ENCODE data around the gene DMC1. TPM values are rescaled to one million over a fixed set of nuclear protein-coding genes. Genes with fewer than 3 reads are reported as not detected.
"Not testable (repeated sequence)": the region's sequence is repeated elsewhere in the genome, so short reads cannot be mapped to it uniquely, and the experiment has no call there.

DMC1 gene, protein sequence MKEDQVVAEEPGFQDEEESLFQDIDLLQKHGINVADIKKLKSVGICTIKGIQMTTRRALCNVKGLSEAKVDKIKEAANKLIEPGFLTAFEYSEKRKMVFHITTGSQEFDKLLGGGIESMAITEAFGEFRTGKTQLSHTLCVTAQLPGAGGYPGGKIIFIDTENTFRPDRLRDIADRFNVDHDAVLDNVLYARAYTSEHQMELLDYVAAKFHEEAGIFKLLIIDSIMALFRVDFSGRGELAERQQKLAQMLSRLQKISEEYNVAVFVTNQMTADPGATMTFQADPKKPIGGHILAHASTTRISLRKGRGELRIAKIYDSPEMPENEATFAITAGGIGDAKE
- 1 to 10 TPM in 3 of 8 experiments, under 1 TPM in 5; 0.15 to 7.4 (median 0.67) TPM for total RNA-seq

DNA sequence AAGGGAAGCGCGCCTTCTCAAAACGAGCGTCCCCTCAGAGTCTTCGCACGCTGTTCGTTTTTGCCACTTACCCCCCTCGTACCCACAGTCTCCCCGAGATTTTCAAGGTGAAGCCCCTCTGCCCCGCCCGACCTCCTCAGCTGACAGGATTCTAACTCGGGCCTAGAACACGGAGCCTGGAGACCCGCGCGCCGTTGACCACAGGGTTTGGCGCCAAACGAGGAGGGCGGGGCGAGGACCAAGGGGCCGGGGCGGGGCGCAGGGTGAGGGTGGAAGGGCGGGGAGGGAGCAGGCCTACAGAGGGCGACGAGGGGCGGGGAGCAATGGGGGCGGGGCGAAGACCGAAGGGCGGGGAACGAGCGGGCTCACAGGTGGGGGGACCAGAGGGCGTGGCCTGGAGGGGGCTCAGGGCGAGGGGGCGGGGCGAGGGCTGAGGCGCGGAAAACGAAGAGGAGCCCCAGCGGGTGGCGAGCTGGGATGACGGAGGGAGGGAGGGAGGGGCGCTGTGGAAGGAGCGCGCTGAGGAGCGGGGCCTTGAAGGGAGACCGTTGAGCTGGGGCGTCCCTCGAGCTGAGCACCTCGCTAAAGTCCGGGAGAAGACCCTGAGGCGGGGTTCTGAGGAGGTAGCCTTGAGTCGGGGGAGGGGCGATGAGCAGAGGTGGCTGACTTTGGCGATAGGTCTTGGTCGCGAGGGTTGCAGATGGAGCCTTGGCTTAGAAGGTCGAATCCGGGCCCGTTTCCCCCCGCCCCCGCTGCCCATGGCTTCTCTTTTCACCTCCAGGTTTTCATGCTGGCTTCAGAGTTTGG lies at the start of gene DMC1:
Gene DMC1 (minus strand): TSS at position 212 of the 807 bp plus-strand sequence. CDS start 1,927 bp downstream, outside the sequence.
- in situ Hi-C loops (cut with MboI; ENCODE audit: low pct_unique_long_range_greater_than_20kb in 2 of 9, low sequenced_read_pairs in 9 of 9, unreplicated experiment in 9 of 9): loop anchor here in 3 of 9 experiments (25.0 kb wide), 1 partner anchor 508 kb away; the partner anchor contains the start of gene PICK1 (in 3 of the 3)
- WGBS, 10 experiments: 0 to 4% (median 1%) methylated on average over 1 to 15 of the region's 64 CpGs; no CpG with 5 or more reads in 7 of the 10 experiments
- peak; percentile 77 to 89 (median 83) for ATAC-seq (replicated peaks in 6 of 8)
- Histone ChIP-seq H3K4me3 (peak within 1 kb of the TSS; percentile 50 to 65 (median 53)), H3K27ac (no peak within 1 kb of the TSS), H3K4me1 (replicated peaks in 1 of 2) (peaks cover 8 to 11% of the 10 kb centered on the region in 2 donors)

DNA sequence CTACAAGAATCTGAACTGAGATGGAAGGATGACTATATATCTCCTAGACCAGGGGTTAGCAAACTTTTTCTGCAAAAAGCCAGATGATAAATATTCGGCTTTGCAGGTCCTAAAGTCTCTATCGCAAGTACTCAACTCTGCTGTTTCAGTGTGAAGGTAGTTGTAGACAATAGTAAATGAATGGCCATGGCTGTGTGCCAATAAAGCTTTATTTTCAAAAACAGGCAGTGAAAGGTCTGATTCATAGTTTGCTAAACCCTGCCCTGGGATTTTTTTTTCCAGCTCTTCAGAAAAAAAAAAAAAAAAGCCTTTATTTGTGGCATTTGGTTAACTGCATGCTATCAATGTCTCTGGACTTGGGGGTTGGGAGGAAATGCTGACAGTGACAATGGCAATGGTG lies 48.7 kb upstream of the DMC1 start:
- in situ Hi-C loops (cut with MboI; ENCODE audit: low pct_unique_long_range_greater_than_20kb in 2 of 9, low sequenced_read_pairs in 9 of 9, unreplicated experiment in 9 of 9): no loop called here
- ATAC-seq (replicated peaks in 6 of 8): peak in 1 of 8 experiments; percentile 11
- H3K4me3 ChIP-seq: no peak overlapping the region
- 33 to 100% (median 95%) methylated on average over 1 to 2 of the region's 2 CpGs; no CpG with 5 or more reads in 1 of the 10 experiments for WGBS, 10 experiments
- H3K27ac ChIP-seq: no peak overlapping the region
- H3K4me1 ChIP-seq (replicated peaks in 1 of 2): peaks cover 7 to 11% of the 10 kb centered on the region in 2 donors

DNA sequence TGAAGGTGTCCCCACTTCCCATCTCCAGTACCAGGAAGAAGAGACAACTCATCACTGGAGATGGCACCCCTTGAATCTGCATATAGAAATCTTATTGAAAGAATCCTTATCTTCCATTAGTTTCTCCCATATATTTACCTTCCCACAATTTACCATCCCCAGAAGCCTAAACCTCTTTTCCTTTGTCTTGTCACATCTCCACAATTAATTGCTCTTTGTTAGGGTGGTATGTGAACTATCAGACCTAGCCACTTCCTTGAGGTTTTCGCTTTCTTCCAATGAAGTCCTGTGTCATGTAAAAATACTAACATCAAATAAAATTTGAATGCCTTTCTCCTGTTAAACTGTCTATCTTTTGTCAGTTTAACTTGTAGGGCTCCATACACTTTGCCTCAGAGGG lies 48.3 kb upstream of the DMC1 start:
- Histone ChIP-seq H3K27ac (no peak overlapping the region), H3K4me1 (replicated peaks in 1 of 2) (peaks cover 7 to 11% of the 10 kb centered on the region in 2 donors), H3K4me3 (no peak overlapping the region)
- ATAC-seq (replicated peaks in 6 of 8): peak in 1 of 8 experiments; percentile 29
- in situ Hi-C loops (cut with MboI; ENCODE audit: low pct_unique_long_range_greater_than_20kb in 2 of 9, low sequenced_read_pairs in 9 of 9, unreplicated experiment in 9 of 9): no loop called here
- 82 to 100% (median 92%) methylated on average over 1 of the region's 1 CpG; no CpG with 5 or more reads in 6 of the 10 experiments for WGBS, 10 experiments

DNA sequence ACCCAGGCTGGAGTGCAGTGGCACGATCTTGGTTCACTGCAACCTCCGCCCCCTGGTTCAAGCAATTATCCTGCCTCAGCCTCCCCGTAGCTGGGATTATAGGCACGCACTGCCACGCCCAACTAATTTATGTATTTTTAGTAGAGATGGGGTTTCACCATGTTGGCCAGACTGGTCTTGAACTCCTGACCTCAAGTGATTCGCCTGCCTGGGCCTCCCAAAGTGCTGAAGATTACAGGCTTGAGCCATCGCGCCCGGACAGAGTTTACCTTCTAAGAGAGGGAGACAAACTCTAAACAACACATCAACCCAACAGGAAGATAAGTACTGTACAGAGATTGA lies 45.1 kb upstream of the DMC1 start:
- H3K27ac ChIP-seq: peak overlapping the region in 1 of 2 donors; percentile 37
- in situ Hi-C loops (cut with MboI; ENCODE audit: low pct_unique_long_range_greater_than_20kb in 2 of 9, low sequenced_read_pairs in 9 of 9, unreplicated experiment in 9 of 9); H3K4me3 ChIP-seq: not testable (repeated sequence)
- peak in 2 of 8 experiments; percentile 7 to 55 for ATAC-seq (replicated peaks in 6 of 8)
- H3K4me1 ChIP-seq (replicated peaks in 1 of 2): peaks cover 7 to 11% of the 10 kb centered on the region in 2 donors
- WGBS, 10 experiments: 53 to 90% (median 83%) methylated on average over 1 to 8 of the region's 9 CpGs; no CpG with 5 or more reads in 3 of the 10 experiments

DNA sequence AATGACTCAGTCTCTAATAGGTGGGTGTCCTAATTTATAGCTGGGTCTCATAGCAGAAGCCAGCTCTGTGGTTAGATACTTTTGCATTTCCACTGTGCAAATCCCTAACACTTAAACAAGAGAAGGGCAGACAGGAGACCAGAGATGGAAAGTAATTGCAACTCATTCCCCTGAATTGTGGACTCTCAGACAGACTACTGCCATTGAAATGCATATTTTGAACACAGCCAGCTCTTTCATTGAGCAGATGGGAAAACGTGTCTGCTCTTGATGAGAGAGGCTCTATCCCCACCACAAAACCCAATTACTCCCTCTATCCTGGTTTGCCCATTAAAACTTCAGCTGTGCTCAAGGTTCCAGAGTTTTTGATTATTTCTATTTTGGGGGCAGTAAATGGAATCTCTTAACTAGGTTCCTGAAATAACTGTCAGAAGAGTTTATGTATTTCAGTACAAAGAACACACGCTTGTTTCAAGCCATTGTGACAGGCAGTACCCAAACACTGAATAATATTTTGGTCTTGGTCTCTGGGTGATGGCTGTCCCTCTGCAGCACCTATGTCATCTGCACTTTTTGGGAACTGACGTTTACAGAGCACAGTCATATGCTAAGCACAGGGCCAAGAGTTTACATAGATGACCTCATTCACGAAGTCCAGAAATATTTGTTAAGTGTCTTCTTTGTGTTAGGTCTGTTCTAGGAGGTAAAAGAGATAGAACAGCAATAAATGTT lies 44.5 kb upstream of the DMC1 start:
- in situ Hi-C loops (cut with MboI; ENCODE audit: low pct_unique_long_range_greater_than_20kb in 2 of 9, low sequenced_read_pairs in 9 of 9, unreplicated experiment in 9 of 9): no loop called here
- peak overlapping the region in 1 of 2 donors; percentile 36 for H3K27ac ChIP-seq
- no peak overlapping the region for H3K4me3 ChIP-seq
- peaks cover 7 to 11% of the 10 kb centered on the region in 2 donors for H3K4me1 ChIP-seq (replicated peaks in 1 of 2)
- peak in 7 of 8 experiments; percentile 13 to 97 (median 71) for ATAC-seq (replicated peaks in 6 of 8)
- 17 to 100% (median 50%) methylated on average over 1 to 4 of the region's 4 CpGs; no CpG with 5 or more reads in 1 of the 10 experiments for WGBS, 10 experiments

DNA sequence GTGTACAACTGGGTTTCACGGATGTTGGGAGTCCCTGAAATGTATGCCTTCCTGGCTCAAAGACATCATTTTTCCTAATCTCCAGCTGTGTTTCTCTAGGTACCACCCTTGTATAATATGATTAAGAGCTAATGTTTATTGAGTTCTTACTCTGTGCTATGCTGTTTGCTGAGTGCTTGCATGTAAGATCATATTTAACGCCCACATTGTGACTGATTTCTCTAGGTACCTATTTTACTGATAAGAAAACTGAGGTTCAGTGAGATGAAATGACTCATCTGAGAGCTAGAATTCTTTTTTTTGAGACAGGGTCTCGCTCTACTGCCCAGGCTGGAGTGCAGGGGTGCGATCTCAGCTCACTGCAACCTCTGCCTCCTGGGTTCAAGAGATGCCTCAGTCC lies 43.6 kb upstream of the DMC1 start:
- H3K27ac ChIP-seq: no peak overlapping the region
- no peak overlapping the region for H3K4me3 ChIP-seq
- no peak for ATAC-seq (replicated peaks in 6 of 8)
- in situ Hi-C loops (cut with MboI; ENCODE audit: low pct_unique_long_range_greater_than_20kb in 2 of 9, low sequenced_read_pairs in 9 of 9, unreplicated experiment in 9 of 9): no loop called here
- WGBS, 10 experiments: 50 to 100% (median 95%) methylated on average over 1 to 2 of the region's 4 CpGs; no CpG with 5 or more reads in 2 of the 10 experiments
- peaks cover 7 to 11% of the 10 kb centered on the region in 2 donors for H3K4me1 ChIP-seq (replicated peaks in 1 of 2)

DNA sequence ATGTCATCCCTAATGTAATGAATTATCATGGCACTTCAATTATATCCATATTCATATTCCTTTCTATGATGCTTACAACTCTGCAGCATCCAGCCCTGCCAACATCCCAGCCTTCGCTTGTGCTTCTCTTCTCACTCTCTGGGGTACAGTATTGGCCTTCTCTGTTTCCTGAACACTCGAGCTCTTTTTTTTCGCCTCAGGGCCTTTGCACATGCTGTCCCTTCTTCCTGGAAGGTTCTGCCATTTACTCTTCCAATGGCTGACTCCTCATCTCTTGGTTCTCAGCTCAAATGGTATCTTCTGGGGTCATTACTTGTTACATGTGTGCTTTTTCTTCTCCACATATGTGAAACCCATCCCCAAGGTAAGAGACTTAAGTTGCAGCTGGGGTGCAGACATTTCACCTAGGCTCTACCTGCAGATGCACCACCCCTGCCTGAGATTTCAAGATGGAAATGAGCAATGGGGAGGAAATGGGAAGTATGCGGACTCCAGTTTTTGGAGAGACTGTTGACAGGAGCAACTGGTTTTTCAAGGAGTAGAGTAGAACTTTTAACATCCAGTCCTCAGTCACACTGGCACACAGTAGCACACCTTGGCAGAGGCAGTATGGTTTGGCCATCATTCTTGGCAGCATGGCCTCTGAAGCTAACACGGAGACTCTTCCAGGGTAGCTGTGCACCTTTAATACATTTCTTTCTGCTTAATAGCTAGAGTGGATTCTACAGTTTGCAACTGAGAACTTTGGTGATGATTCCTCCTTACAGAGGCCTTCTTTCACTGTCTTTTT lies 42.4 kb upstream of the DMC1 start:
- WGBS, 10 experiments: 42 to 100% (median 90%) methylated on average over 2 to 5 of the region's 5 CpGs; no CpG with 5 or more reads in 1 of the 10 experiments

DNA sequence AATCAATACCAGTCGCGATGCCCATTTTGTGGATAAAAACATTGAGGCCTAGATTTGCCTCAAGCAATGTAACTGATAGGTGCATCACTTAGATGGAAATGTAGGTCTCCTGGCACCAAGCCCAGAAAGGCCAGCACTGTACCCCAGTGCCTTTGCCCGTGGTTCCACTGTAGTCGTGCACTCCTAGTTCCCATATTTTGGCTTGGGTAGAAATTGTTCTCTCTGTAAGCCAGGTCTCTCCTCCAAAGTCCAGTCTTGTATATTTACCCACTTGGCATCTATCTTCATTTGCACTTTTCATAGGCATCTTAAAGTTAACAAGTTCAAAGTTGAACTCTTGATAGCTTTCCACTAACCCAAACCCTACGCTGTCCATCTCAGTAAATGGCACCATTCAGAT lies 41.6 kb upstream of the DMC1 start:
- WGBS, 10 experiments: 60 to 100% (median 100%) methylated on average over 1 to 5 of the region's 5 CpGs; no CpG with 5 or more reads in 1 of the 10 experiments
- in situ Hi-C loops (cut with MboI; ENCODE audit: low pct_unique_long_range_greater_than_20kb in 2 of 9, low sequenced_read_pairs in 9 of 9, unreplicated experiment in 9 of 9): no loop called here
- Histone ChIP-seq H3K4me3 (no peak overlapping the region), H3K27ac (no peak overlapping the region), H3K4me1 (replicated peaks in 1 of 2) (peaks cover 7 to 11% of the 10 kb centered on the region in 2 donors)
- ATAC-seq (replicated peaks in 6 of 8): no peak

More for the DNA sequence above, 42.4 kb upstream of the DMC1 start:
- peaks cover 7 to 11% of the 10 kb centered on the region in 2 donors for H3K4me1 ChIP-seq (replicated peaks in 1 of 2)
- in situ Hi-C loops (cut with MboI; ENCODE audit: low pct_unique_long_range_greater_than_20kb in 2 of 9, low sequenced_read_pairs in 9 of 9, unreplicated experiment in 9 of 9): no loop called here
- ATAC-seq (replicated peaks in 6 of 8): no peak
- no peak overlapping the region for H3K4me3 ChIP-seq
- H3K27ac ChIP-seq: no peak overlapping the region

DNA sequence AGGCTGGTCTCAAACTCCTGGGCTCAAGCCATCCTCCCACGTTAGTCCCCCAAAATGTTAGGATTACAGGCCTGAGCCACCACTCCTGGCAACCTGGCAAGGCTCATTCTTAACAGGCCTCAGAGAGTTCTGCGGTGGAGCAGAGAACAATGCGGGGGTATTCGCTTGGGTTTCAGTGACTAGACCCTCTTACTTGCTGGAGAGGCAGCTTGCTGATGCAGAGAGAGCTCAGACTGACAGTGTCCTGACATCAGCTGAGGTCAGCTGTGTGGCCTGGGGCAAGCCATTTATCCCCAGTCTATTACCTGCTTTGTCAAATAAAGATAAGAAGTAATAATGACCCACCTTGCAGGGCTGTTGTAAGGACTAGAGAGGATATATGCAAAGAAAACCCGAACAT lies 40.3 kb upstream of the DMC1 start:
- no peak overlapping the region for H3K27ac ChIP-seq
- in situ Hi-C loops (cut with MboI; ENCODE audit: low pct_unique_long_range_greater_than_20kb in 2 of 9, low sequenced_read_pairs in 9 of 9, unreplicated experiment in 9 of 9): no loop called here
- H3K4me3 ChIP-seq: no peak overlapping the region
- no peak for ATAC-seq (replicated peaks in 6 of 8)
- peaks cover 7 to 8% of the 10 kb centered on the region in 2 donors for H3K4me1 ChIP-seq (replicated peaks in 1 of 2)
- WGBS, 10 experiments: 60 to 100% (median 89%) methylated on average over 1 to 5 of the region's 5 CpGs; no CpG with 5 or more reads in 4 of the 10 experiments

DNA sequence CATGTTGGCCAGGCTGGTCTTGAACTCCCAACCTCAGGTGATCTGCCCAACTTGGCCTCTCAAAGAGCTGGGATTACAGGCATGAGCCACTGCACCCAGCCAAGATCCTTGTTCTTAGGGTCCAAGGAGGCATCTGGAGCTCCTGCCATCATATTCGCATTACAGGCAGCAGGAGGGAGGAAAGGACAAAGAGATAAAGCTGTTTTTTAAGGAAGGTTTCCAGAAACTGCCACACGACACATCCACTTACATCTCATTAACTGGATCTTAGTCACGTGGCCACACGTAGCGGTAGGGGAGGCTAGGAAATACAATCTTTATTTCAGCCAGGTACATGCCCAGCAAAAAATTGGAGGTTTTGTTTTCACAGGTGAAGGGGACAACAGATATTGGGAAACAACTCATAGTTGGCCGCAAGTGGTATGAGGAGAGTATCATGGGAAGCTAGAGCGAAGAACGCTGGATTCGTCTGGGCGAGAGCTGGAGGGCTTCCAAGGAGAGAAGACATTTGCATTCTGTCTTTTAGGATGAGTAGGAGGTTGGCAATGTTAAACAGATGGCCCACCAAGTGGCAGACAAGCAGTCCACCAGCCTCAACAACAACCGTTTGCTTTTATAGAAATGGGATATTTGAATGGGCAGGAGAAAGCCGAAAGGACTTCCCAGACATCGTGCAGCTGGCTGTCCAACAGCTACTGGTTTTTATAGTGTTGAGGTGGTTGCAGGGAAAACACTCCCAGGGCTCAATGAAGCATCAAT lies 39.2 kb upstream of the DMC1 start:
- WGBS, 10 experiments: 40 to 94% (median 88%) methylated on average over 1 to 12 of the region's 13 CpGs; no CpG with 5 or more reads in 2 of the 10 experiments
- Histone ChIP-seq H3K4me3 (no peak overlapping the region), H3K27ac (no peak overlapping the region), H3K4me1 (replicated peaks in 1 of 2) (no peaks in the 10 kb centered on the region)
- in situ Hi-C loops (cut with MboI; ENCODE audit: low pct_unique_long_range_greater_than_20kb in 2 of 9, low sequenced_read_pairs in 9 of 9, unreplicated experiment in 9 of 9): no loop called here
- no peak for ATAC-seq (replicated peaks in 6 of 8)

DNA sequence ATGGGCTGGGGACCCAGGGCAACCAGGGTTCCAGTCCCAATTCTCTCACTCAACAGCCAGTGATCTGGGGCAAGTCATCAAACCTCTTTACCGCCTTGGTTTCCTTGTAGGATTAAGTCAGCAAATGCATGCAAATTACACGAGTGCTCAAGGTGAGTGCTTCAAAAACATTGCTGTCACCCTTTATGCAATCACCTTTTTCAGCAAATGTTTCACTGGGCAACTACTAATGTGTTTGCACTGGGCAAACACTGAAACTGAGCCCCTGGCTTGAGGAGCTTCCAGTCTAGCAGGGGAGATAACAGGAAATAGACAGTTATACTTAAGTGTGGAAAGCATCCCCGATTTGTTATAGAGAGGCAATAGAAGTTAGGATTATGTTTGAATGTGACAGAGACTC lies 37.7 kb upstream of the DMC1 start:
- Histone ChIP-seq H3K4me1 (replicated peaks in 1 of 2) (no peaks in the 10 kb centered on the region), H3K27ac (no peak overlapping the region), H3K4me3 (no peak overlapping the region)
- 86 to 100% (median 98%) methylated on average over 1 to 3 of the region's 3 CpGs; no CpG with 5 or more reads in 4 of the 10 experiments for WGBS, 10 experiments
- in situ Hi-C loops (cut with MboI; ENCODE audit: low pct_unique_long_range_greater_than_20kb in 2 of 9, low sequenced_read_pairs in 9 of 9, unreplicated experiment in 9 of 9): no loop called here
- no peak for ATAC-seq (replicated peaks in 6 of 8)

All from motor neuron (in vitro differentiated cells).